HuH-7 (cell line): ENCODE measurements around the gene TNIK.
"Not testable (repeated sequence)": the region's sequence is repeated elsewhere in the genome, so short reads cannot be mapped to it uniquely, and the experiment has no call there.

Source experiments
- DNase-seq: peaks from one replicate; pipeline ENCODE4 v3.0.0; 2011; ENCODE audit warnings: low spot score

Gene TNIK

DNA sequence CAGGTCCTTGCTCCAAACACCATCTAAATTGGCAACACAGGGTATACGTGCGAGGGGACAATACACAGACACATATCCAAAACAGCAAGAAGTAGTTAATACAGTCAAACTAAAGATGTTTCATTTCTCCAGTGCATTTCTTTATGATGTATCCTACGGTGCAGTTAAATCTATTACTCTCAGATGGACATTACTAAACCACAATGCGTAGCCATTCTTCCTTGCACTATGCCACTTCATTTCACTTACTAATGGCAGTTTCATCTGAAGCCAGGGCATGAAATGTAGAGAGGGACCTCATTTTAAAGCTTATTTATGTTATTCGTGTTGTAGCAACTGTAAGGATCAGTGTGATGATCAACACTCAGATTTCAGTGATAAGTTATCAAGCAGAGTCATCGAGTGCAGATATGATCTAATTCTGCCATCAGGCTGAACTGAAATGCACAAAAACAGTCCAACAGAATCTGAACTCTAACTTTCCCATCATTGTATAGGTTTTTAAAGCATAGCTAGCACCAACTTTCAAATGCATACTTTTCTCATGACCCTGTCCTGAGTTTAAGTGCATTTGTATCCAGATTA lies 14.5 kb downstream of the TNIK start:
- no peak for DNase-seq

DNA sequence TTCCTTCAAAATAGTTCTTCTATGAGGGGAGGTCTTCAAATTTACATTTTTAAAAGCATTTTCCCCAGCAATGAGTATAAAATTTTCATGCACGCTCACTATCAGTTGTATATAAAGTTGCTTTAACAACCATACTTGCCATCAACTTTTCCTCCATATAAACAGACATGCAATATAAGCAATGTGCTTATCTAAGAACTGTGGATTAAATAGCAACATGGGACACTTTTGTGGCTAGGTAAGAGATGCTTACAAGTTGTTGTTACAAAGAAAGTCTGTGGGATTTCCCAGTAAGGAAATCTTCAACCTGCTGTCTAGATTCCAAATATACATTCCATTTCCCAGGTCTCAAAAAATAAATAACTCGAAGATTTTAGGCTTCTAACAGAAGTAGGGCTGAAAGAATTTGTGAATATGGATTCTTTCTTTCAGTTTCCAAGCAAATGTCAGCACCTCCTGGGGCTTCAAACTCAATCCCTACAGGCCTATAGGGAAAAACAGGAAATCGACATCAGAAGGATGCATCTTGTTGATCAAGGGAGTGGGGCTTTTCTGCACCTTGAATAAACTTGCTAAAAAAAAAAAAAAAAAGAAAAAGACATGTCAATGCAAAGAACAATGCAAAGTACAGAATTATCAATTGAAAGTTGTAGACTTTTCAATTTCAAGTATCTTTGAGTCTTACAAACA lies 16.1 kb downstream of the TNIK start:
- DNase-seq, result no peak

DNA sequence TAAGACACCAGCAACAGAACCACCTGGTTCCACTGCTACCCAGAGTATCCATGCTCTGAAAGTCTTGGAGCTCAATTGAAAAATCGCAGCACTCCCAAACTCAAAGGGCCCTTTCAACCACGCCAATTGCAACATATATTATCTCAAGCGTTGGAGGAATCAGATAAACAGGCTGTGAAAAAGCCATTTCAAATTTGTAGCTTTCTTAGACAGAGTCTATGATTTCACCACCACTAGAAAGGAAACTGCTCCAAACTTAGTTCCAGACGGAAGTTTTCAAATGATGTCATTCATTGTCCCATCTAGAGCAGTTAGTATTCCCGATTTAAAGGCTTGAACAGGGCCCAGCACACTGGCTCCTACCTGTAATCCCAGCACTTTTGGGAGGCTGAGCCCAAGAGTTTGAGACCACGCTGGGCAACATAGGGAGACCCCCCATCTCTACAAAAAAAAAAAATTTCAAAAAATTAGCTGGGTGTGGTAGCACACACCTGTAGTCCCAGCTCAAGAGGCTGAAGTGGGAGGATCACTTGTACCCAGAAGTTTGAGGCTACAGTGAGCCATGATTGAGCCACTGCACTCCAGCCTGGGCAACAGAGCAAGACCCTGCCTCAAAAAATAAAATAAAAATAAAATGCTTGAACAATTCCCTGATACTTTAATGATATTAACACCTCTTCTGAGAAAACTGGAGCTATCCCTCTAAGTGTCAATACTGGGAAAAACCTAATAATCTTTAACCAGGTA lies 16.8 kb downstream of the TNIK start:
- no peak for DNase-seq

DNA sequence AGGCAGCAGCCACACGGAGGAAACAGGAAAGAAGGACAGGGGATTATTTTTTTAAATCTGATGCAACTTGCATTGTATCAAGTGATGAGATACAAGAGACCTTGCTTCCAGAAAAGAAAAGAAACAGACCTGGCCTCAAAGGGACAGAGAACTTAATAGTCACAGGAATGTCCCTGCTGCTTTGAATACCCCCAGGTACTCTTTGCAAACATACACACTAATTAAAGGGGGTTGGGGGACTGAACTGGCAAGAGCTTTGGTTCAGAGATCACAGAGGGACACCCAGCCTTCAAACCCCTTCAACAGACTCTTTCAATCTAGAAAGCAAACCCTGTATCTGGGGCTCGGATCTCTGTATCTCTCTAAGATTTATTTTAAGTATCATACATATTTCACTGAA lies 18.0 kb downstream of the TNIK start:
- DNase-seq, result no peak

DNA sequence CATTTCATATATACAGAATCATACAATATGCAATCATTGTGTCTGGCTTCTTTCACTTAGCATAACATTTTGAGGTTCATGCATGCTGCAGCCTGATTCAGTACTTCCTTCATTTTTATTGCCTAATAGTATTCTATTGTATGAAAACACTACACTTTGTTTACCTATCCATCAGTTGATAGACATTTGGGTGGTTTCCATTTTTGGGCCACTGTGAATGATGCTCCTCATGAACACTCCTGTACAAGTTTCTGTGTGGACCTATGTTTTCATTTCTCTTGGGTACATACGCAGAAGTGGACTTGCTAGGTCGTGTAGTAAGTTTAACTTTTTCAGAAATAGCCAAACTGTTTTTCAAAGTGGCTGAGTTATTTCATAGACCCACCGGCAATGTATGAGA lies 18.8 kb downstream of the TNIK start:
- DNase-seq, result no peak

DNA sequence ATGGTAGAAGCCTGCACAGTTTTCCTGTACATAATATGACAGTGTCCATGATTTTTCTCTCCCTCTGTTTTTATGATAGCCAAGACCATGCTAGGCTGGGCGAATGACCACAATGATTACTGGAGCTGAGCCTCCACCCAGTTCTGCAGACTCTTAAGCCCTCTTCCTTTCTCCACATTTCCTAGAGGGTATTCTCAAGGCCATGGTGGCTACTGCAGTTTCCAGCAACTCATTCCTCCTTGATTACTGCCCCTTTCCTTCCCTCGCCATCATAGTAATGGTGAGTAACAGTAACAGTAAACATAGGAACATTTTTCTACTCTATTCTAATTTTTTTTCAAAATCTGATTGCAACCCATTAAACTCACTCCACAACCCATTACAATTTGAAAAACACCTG lies 20.2 kb downstream of the TNIK start:
- DNase-seq, result no peak

DNA sequence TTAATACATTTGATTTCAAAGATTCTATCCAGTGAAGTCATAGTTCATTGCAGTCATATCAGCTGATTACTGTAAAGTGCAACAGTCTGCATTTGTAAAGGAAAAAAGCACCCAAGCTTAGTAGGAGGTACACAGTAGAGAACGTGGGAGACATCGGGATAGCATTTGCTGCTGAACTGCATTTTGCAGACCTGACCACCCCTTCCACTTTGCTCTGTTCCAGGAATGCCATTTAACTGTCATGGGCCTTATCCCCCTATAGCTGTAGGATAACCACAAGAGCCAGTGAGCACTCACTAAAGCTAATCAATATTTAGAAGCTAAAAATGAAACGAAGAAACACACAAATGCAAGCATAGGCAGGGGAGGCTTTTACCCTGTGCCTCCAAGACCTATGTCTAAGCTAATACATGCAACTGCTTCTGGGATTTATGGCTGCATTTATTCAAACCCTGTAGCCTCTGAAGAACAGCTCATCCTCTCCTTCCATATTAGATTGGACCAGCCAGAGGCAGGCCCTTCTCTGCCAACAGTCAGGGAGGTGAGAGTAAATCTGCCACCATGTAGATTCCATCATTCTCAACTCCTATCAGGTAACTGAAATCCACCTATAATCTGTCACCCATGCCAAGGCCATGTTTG lies 23.0 kb downstream of the TNIK start:
- no peak for DNase-seq

DNA sequence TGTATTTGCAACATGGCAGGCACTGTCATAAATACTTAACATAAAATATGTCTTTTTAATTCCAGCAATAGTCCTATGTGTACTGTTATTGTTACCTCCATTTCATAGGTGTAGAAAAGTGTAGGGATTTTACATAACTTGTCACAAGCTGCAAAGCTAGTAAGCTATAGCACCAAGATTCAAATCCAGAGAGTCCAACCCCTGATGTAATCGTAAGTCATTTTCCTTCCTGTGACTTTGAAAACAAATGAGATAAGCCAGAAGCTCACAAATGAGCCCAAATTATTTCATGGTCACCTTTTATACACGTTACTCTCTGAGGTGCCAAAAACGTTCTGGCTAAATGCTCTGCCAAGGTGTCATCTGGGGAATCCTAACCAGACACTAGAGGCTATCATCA lies 23.8 kb downstream of the TNIK start:
- no peak for DNase-seq

DNA sequence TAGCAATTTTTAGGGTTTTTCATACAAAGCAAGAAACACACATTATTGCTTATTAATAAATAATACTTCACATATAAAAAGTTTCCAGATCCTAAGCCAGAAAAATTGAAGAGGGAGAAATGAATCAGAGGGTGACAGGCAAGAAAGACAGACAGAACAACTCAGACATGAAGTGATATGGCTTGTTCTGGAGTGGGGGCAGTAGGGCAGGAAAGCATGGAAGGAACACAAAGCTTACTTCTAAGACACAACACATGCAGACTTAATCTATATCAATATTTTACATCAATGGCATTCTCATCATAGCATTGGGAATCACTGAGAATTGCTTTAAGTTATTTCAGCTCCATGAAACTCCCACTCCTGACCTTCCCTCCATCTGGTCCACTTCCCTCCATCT lies 24.4 kb downstream of the TNIK start:
- no peak for DNase-seq

DNA sequence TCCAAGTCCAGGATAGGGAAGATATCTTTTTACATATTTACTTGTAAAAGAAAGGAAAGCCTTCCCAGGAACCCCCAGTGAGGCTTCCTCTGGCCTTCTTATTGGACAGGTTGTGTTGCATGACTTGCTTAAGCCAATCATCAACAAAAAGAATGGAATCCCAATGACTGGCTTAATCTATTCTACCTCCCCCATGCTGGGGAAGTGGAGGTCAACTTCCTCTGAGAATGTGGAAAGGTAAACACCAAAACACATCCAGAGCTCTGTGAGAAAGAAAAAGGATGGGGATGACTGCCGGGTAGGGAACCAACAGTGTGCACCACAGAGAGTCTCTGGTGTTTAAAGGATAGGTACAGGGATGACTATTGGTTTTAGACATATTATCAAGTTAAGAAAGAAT lies 25.1 kb downstream of the TNIK start:
- no peak for DNase-seq

DNA sequence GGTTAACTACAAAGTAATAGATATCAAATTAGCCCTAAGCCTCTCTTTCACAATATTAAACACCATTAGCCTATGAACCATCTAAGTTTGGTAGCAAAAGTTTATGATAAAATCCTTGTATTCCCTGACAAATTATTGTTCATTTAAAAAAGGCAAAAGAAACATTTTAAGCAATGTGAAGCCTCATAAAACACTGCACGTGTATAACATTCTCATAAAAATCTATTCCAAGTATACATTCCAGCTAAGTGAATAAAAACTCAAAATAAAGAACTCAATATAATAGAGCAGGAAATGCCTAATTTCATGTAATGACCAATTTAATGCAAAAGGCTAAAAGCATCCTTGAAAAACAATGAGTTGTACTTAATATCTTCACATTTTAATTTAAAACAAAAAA lies 27.7 kb downstream of the TNIK start:
- no peak for DNase-seq

DNA sequence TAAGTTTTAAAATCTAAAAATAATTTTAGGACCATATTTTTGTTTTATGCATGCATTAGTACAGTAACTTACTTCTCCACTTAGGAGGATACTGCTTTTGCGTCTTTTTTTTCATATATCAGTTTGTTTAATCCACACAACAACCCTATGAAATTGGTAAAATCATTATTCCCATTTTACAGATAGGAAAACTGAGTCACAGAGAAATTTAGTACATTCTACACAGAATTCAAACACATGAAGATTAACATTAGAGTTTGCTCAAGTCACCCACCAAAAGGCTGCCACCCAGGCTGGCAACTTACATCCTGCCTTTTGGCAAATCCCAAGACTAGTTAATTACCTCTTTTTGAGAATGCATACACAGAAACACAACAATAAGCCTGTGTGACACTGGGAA lies 28.7 kb downstream of the TNIK start:
- DNase-seq, result no peak

DNA sequence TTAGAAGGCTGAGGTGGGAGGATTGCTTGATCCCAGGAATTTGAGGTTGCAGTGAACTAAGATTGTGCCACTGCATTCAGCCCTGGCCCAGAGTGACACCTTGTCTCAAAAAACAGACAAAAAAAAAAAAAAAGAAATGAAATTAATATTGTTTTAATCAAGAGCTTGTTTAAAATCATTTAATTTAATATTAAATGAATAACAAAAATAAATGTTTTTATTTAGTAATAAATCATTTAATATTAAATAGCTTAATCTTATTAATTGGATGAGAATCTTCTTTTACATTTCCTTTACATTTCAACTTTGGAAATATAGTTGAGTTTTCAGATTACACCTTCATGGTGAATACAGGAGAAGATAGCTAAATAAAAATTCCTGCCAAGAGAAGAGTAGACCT lies 29.7 kb downstream of the TNIK start:
- DNase-seq, result no peak

DNA sequence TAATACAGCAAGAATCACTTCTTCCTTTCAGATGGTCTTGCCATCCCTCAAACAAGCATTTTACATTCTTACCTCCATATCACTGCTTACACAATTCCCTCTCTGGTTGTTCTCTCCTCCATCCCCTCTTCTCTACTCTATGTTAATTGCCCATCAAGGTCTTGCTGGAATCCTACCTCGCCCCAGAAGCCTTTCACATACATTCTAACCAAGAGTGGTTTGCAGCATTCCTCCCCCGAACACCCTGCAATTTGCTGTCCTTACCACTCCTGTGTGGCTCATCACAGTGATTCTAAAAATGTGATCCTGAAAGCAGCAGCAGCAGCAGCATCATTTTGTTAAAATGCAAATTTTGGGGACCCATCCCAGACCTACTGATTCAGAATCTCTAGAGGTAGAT lies 30.6 kb downstream of the TNIK start:
- DNase-seq, result no peak

DNA sequence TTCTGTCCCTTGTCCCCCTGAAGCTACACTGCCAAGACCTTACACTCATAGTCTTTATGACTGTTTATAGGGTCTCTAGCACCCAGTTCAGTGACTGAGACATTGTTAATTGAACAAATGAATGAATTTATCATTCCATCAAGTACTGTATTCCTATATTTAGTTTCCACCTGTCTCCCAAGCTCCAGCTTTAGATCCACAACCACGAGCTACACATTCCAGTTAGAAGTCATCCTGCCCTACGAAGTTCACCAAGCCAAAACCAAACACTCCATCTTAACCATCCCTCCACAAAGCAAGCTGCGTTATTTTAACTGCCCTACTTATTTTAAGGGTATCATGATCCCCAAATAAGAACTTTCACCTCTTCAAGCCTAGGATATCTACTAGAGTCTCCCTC lies 31.3 kb downstream of the TNIK start:
- DNase-seq, result no peak

DNA sequence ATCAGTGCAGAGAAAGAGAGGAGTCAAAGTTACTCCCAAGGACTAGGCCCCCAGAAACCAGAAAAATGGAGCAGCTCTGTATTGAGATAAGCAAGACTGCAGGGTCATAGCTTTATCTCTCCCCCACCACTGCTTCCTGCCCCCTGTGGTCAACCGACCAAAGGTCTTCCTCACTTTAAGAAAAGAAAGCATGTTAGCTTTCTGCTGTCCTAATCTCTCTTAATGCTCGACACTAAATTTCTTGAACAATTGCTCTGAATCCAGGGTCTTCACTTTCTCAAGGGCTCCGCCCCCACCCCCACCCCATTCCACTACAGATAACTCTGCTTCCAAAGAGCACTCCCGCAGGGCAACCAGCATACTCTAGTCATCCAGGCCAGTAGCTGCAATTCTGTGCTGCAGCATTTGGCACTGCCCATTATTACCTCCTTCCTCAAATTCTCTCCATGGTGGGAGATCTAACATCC lies 31.9 kb downstream of the TNIK start:
- peak; percentile 15 for DNase-seq

DNA sequence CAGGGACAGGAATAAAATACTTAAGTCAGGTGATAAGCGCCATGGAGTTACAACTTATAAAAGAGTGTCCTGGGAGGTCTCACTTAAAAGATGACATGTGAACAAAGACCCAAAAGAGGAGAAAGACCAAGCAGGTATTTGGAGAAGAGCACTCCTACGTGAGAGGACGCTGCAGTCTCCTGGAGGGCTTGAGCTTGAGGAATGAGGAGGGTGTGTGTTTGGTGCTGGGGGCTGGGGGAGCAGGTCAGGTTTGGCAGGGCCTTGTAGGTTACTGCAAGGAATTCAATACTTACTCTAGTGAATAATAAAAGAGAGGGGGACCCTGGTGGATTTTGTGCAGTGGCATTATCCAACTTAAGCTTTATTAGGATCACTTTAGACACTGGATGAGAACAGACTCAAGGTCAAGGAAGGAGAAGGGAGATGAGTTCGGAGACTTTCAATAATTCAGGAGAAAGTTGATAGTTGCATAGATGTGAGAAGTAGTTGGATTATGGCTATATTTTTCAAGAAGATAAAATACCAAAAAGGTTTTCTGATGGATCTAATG lies 32.4 kb downstream of the TNIK start:
- no peak for DNase-seq

DNA sequence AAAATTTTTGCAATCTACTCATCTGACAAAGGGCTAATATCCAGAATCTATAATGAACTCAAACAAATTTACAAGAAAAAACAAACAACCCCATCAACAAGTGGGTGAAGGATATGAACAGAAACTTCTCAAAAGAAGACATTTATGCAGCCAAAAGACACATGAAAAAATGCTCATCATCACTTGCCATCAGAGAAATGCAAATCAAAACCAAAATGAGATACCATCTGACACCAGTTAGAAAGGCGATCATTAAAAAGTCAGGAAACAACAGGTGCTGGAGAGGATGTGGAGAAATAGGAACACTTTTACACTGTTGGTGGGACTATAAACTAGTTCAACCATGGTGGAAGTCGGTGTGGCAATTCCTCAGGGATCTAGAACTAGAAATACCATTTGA lies 36.1 kb downstream of the TNIK start:
- not testable (repeated sequence) for DNase-seq

DNA sequence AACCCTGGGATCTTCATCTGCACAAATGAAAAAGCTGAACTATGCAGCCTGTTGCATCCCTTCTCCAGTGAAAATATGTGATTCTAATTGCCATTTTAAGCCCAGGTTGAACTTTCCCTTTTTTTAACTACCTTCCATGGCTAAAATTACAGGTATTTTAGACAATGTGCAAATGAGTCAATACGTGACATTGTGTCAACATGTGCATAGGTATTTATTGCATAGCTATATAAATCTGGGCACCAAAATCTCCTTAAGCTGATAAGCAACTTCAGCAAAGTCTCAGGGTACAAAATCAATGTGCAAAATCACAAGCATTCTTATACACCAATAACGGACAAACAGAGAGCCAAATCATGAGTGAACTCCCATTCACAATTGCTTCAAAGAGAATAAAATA lies 37.4 kb downstream of the TNIK start:
- DNase-seq, result not testable (repeated sequence)

DNA sequence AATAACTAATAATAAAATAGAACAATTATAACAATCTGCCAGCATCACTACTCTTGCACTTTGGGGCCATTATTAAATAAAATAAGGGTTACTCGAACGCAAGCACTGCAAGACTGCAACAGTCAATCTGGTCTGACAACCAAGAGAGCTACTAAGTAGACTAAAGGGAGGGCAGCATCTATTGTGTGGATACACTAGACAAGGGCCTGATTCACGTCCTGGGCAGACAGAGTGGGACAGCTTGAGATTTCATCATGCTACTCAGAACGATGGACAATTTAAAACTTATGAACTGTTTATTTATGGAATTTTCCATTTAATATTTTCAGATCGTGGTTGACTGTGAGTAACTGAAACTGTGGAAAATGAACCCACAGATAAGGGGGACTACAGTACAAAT lies 39.5 kb downstream of the TNIK start:
- no peak for DNase-seq

DNA sequence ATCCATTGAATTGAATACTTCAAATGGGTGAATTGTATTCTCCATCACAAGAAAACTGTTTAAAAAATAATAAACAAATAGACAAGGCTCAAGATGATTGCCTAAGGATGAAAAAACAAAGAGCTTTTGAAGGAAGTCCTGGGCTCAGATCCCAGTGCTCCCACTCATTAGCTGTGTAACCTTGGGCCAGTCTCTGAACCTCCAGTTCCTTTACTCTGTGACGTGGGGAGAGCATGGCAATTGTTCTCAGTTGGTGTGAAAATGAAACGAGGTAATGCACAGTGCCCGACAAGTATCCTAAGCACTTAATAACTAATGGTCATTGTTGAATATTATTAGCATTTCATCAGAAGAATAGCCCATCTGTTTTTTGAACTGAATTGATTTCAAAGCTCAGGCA lies 40.7 kb downstream of the TNIK start:
- no peak for DNase-seq

DNA sequence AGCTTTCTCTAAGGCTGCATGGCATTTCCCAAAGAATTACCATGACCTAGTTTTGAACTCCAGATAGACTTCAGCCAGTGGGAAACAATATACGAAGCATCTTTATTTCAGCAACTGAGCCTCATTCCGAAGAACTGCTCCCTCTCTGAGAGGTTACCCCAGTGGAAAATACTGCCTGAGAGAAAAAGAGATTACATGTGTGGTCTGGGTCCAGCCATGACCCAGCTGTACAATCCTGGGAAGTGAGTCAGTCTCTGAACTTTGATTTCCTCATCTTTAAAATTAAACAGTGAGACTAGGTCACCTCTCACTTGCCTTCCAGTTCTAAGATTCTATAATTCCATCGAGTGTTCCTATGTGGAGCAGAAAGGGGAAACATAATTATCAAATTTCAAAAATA lies 42.4 kb downstream of the TNIK start:
- DNase-seq, result no peak

DNA sequence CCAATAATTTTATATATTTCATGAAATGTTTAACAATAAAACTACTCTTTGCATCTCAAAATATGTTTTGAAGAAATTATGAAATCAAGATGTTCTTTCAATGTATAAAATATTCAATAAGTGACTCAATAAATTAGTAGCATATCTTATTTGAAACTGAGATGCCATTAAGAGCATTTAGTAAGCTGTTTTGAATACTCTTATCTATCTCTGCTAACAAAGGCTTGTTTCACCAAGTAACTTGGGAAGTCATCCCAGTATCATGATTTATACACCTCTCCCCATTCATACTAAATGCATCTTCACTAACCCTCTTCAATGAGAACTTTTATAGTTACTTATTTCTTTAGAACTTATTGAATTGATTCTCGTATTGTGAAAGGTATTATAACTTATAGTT lies 43.1 kb downstream of the TNIK start:
- DNase-seq, result no peak
